ENCODE data around the gene G3BP2. TPM values are rescaled to one million over a fixed set of nuclear protein-coding genes. Genes with fewer than 3 reads are reported as not detected.

The G3BP2 gene
- total RNA-seq, 1 experiment from 2014 or later: 146 TPM

- H3K4me3 ChIP-seq (ENCODE audit: low read depth in 2 of 2, low read length in 2 of 2): peak overlapping the region; percentile 73 to 90
- DNase-seq (ENCODE audit: low read depth, low spot score) (no peak), ATAC-seq (peak; percentile 26; the same call in 1 of the 2 replicates)
- TF ChIP-seq POLR2AphosphoS5 (IDR thresholded peaks at IDR 0.05; ENCODE audit: low read depth, low read length) (no peak), TCF7L2 (IDR thresholded peaks at IDR 0.05; ENCODE audit: low read depth, low read length) (no peak), REST (IDR thresholded peaks at IDR 0.05; ENCODE audit: insufficient read depth in 1 of 2, low read depth in 2 of 2, low read length in 1 of 2) (no peak), SIN3A (IDR thresholded peaks at IDR 0.05; ENCODE audit: borderline replicate concordance, insufficient read depth, low read depth, low read length) (no peak)
- TF ChIP-seq, protein P1, sequence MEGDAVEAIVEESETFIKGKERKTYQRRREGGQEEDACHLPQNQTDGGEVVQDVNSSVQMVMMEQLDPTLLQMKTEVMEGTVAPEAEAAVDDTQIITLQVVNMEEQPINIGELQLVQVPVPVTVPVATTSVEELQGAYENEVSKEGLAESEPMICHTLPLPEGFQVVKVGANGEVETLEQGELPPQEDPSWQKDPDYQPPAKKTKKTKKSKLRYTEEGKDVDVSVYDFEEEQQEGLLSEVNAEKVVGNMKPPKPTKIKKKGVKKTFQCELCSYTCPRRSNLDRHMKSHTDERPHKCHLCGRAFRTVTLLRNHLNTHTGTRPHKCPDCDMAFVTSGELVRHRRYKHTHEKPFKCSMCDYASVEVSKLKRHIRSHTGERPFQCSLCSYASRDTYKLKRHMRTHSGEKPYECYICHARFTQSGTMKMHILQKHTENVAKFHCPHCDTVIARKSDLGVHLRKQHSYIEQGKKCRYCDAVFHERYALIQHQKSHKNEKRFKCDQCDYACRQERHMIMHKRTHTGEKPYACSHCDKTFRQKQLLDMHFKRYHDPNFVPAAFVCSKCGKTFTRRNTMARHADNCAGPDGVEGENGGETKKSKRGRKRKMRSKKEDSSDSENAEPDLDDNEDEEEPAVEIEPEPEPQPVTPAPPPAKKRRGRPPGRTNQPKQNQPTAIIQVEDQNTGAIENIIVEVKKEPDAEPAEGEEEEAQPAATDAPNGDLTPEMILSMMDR (IDR thresholded peaks at IDR 0.05): no peak
- no peaks in the 10 kb centered on the region for H3K36me3 ChIP-seq (ENCODE audit: control insufficient read depth, insufficient read depth, low read length)
- intact Hi-C loops (cut with micrococcal nuclease; ENCODE audit: unreplicated experiment): no loop called here
- in situ Hi-C loops (cut with HindIII; ENCODE audit: low pct_unique_long_range_greater_than_20kb, low sequenced_read_pairs): no loop called here
- H3K9me3 ChIP-seq (ENCODE audit: control insufficient read depth, insufficient read depth, low read depth, low read length): no peaks in the 10 kb centered on the region
- BruUV-seq (replicated peaks): no TSS peak
- peak overlapping the region; percentile 70 for H3K27ac ChIP-seq (ENCODE audit: low read length)
- ChIA-PET POLR2A (no interaction called here), CTCF (no interaction called here)
- peaks cover 4% of the 10 kb centered on the region; the same call in 1 of the 2 replicates for H3K4me1 ChIP-seq (ENCODE audit: control insufficient read depth, insufficient read depth, low read length)
- H3K27me3 ChIP-seq (ENCODE audit: control insufficient read depth, insufficient read depth, low read length): no peaks in the 10 kb centered on the region
Measured at GRCh38 chr4:75630937-75631329, 42.3 kb downstream of the G3BP2 start.

DNA sequence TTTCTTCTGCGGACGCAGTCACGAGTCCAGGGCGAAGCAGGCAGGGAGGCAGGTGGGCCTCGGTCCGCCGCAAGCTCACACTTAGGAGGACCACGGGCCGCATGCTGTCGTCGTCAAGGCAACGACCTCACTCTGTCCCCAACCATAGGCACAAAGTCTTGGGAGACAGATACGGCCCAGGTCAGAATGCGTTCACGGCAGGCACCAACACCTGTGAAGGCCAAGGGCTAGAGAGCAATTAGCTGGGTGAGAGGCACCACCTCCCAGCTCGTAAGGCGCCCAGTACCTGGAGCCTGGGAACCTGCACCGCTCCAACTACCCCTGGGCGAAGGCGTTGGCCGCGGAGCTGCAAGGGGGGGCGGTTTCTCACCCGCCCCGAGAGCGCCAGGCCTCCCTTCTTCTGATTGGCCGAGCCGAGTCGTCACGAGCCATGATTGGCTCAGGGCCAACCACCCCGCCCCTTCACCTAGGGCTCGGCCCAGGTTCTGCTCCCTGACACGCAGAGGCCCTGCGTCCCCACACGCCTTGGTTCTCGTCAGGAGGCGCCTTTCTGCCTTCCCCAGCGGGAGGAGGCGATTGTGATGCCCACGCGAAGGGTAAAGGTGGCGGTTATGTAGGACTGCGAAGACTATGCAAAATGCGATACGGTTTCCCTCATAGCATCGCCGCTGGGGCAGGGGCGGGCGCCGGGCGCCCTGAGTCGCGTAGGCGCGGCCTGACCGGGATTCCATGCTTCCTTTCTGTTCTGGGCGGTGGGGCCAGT lies 42.9 kb downstream of the G3BP2 start, which contains the start of gene CDKL2:
Gene CDKL2, minus strand, starts transcription at position 355 of the 763 bp plus-strand sequence. CDS start 4,540 bp downstream, outside the sequence.
- TF ChIP-seq SIN3A (IDR thresholded peaks at IDR 0.05; ENCODE audit: borderline replicate concordance, insufficient read depth, low read depth, low read length) (peak; percentile 66; the same call in 1 of the 2 replicates), POLR2AphosphoS5 (IDR thresholded peaks at IDR 0.05; ENCODE audit: low read depth, low read length) (peak; percentile 47), TCF7L2 (IDR thresholded peaks at IDR 0.05; ENCODE audit: low read depth, low read length) (no peak)
- in situ Hi-C loops (cut with HindIII; ENCODE audit: low pct_unique_long_range_greater_than_20kb, low sequenced_read_pairs): no loop called here
- peak; percentile 57 for DNase-seq (ENCODE audit: low read depth, low spot score)
- CTCF ChIA-PET: no interaction called here
- Histone ChIP-seq H3K36me3 (ENCODE audit: control insufficient read depth, insufficient read depth, low read length) (no peaks in the 10 kb centered on the region), H3K9me3 (ENCODE audit: control insufficient read depth, insufficient read depth, low read depth, low read length) (no peaks in the 10 kb centered on the region), H3K27ac (ENCODE audit: low read length) (peak within 1 kb of the TSS; percentile 70), H3K4me1 (ENCODE audit: control insufficient read depth, insufficient read depth, low read length) (peaks cover 4% of the 10 kb centered on the region; the same call in 1 of the 2 replicates), H3K27me3 (ENCODE audit: control insufficient read depth, insufficient read depth, low read length) (no peaks in the 10 kb centered on the region), H3K4me3 (ENCODE audit: low read depth in 2 of 2, low read length in 2 of 2) (peak within 1 kb of the TSS; percentile 73 to 90)
- ATAC-seq: peak; percentile 99
- POLR2A ChIA-PET: interaction anchor here (0.6 kb wide), 1 partner anchor 26 kb away, joined by 5 read pairs; no protein-coding TSS in a partner anchor
- BruUV-seq (replicated peaks): no TSS peak
- intact Hi-C loops (cut with micrococcal nuclease; ENCODE audit: unreplicated experiment): no loop called here

All from Panc1 (cell line).